GM12878 (cell line): ENCODE measurements around the gene ZNF618. TPM values are rescaled to one million over a fixed set of nuclear protein-coding genes. Genes with fewer than 3 reads are reported as not detected.

ENCODE experiments used
- ATAC-seq: fragments of 200-7000 bp; cut with Tn5 transposase; 3 replicates; pipeline ENCODE4 v1.9.1; 2020; ENCODE audit warnings: mild to moderate bottlenecking, moderate library complexity
- BruUV-seq: library from RNA; stranded (reverse); fragments of 400-500 nt; replicated peaks from 2 replicates; lab custom pipeline; 2021; lab: Mats Ljungman, UMichigan
- CTCF ChIA-PET: fragments of 300-600 bp; sonication (Branson Sonifier 250); formaldehyde crosslinking; extraction: SDS; loops from one replicate; lab custom pipeline; 2021; ENCODE audit warnings: inconsistent platforms; lab: Yijun Ruan, JAX
- POLR2A ChIA-PET: fragments of 350-600 bp; formaldehyde crosslinking; extraction: SDS; loops from one replicate; lab custom pipeline; 2021; ENCODE audit warnings: inconsistent platforms; lab: Charles Lee
- RAD21 ChIA-PET: fragments of 300-600 bp; sonication (Branson Sonifier 250); formaldehyde crosslinking; loops from one replicate; lab custom pipeline; 2023; ENCODE audit warnings: antibody characterized with exemption; ENCODE audit not compliant: unreplicated experiment; lab: Charles Lee
- SMC1A ChIA-PET: fragments of 300-600 bp; sonication (Branson Sonifier 250); formaldehyde crosslinking; loops from one replicate; lab custom pipeline; 2023; ENCODE audit not compliant: unreplicated experiment, uncharacterized antibody; lab: Charles Lee
- DNase-seq: peaks from one replicate; pipeline ENCODE4 v3.0.0-alpha.2; 2011; ENCODE audit warnings: low read depth, low spot score
- FAIRE-seq: peaks from 3 replicates; lab custom pipeline; 2011; peaks lifted over from hg19 to GRCh38; lab: Jason Lieb, UNC
- H2AFZ ChIP-seq: 2 replicates; pipeline ENCODE4 v1.6.0; 2011; ENCODE audit warnings: low read depth, low read length, control low read depth; ENCODE audit not compliant: control insufficient read depth
- H3K27ac ChIP-seq: 2 replicates; pipeline ENCODE4 v1.5.1; 2011; ENCODE audit warnings: control low read depth; ENCODE audit not compliant: control insufficient read depth, insufficient read depth
- H3K27me3 ChIP-seq, 2 experiments: replicated peaks in 1 of 2; 2 replicates each; pipeline versions ENCODE4 v1.6.0 to v1.6.1; 2011; ENCODE audit warnings: low read length in 1 of 2; ENCODE audit not compliant: control insufficient read depth in 2 of 2, insufficient read depth in 2 of 2
- H3K36me3 ChIP-seq, 2 experiments: 2 replicates each; pipeline ENCODE4 v1.5.1; 2011; ENCODE audit warnings: low read length in 1 of 2; ENCODE audit not compliant: control insufficient read depth in 2 of 2, insufficient read depth in 2 of 2
- H3K4me1 ChIP-seq: 2 replicates; pipeline ENCODE4 v1.6.1; 2011; ENCODE audit warnings: mild to moderate bottlenecking, low read length, moderate library complexity, mixed read lengths; ENCODE audit not compliant: control insufficient read depth, insufficient read depth
- H3K4me2 ChIP-seq: 2 replicates; pipeline ENCODE4 v1.6.0; 2011; ENCODE audit warnings: control low read depth; ENCODE audit not compliant: control insufficient read depth, insufficient read depth
- H3K4me3 ChIP-seq: fragments of 200-600 bp; sonication (generic); 2 replicates; pipeline ENCODE4 v1.5.1; 2016
- H3K79me2 ChIP-seq: 2 replicates; pipeline ENCODE4 v1.6.0; 2011; ENCODE audit warnings: low read length; ENCODE audit not compliant: control insufficient read depth, insufficient read depth
- H3K9ac ChIP-seq: 2 replicates; pipeline ENCODE4 v1.8.0; 2011; ENCODE audit warnings: low read length, control low read depth, mixed read lengths; ENCODE audit not compliant: control insufficient read depth, insufficient read depth
- H3K9me3 ChIP-seq: replicated peaks from 3 replicates; pipeline ENCODE4 v1.5.1; 2011; ENCODE audit warnings: mild to moderate bottlenecking, low read length; ENCODE audit not compliant: control insufficient read depth, insufficient read depth
- H4K20me1 ChIP-seq: 2 replicates; pipeline ENCODE4 v1.6.0; 2011; ENCODE audit not compliant: control insufficient read depth, insufficient read depth
- EZH2 ChIP-seq: IDR thresholded peaks from 2 replicates; pipeline ENCODE4 v1.6.1; 2012; ENCODE audit warnings: low read depth, mild to moderate bottlenecking, control low read depth, inconsistent platforms, low read length, borderline replicate concordance; ENCODE audit not compliant: control insufficient read depth
- FOXK2 ChIP-seq: fragments of 450-650 bp; IDR thresholded peaks from 2 replicates; pipeline ENCODE4 v1.6.1; 2017; ENCODE audit warnings: mild to moderate bottlenecking, moderate library complexity
- NR2F1 ChIP-seq: fragments of 450-650 bp; conservative IDR thresholded peaks from 2 replicates; pipeline ENCODE4 v1.6.1; 2017; ENCODE audit warnings: mild to moderate bottlenecking
- POLR2A ChIP-seq: IDR thresholded peaks from 2 replicates; pipeline ENCODE4 v1.6.1; 2011; ENCODE audit warnings: low read depth, mild to moderate bottlenecking, low read length
- WGBS: methylation state at CpG from one replicate; pipeline ENCODE4 v1.1.6; 2016; ENCODE audit warnings: low lambda C conversion rate; ENCODE audit not compliant: insufficient replicate concordance, insufficient coverage; ENCODE audit errors: missing lambda C conversion rate; 5-methylcytosine and 5-hydroxymethylcytosine counted together
- in situ Hi-C: fragments of 300-500 bp; cut with MboI; formaldehyde crosslinking; loops from 9 replicates; pipeline ENCODE4 v1.14.3; 2018; ENCODE audit warnings: mixed read lengths
- intact Hi-C: fragments of 100-400 bp; cut with micrococcal nuclease; formaldehyde crosslinking; loops from one replicate; pipeline ENCODE4 v1.14.2; 2022; ENCODE audit not compliant: unreplicated experiment
- polyA plus RNA-seq, 11 experiments: library from polyadenylated mRNA; depleted of rRNA in 4 of 11; unstranded in 6 of 11; stranded (reverse) in 5 of 11; fragments of >200 nt; fragmentation: Nextera tagmentation in 4 of 11; fragmentation: Illumina TruSeq in 1 of 11; extraction: Ambion mirVana in 4 of 11; extraction: Trizol in 1 of 11; gene quantifications; 1 replicate in 1 of 11; 2 replicates in 10 of 11; pipeline versions ENCODE4 v1.2.1 to v1.2.3, GENCODE V29; 2011 to 2016; ENCODE audit warnings: inconsistent platforms in 2 of 11, missing spikeins in 2 of 11, low read depth in 1 of 11
- total RNA-seq, 4 experiments: library from RNA; depleted of rRNA in 3 of 4; stranded (reverse); fragments of >200 nt in 3 of 4; fragmentation: Illumina TruSeq in 1 of 4; extraction: Trizol in 1 of 4; gene quantifications; 2 replicates each; pipeline versions ENCODE4 v1.2.1 to v1.2.3, GENCODE V29; 2013 to 2021
- TF ChIP-seq, protein P1 (sequence below): fragments of 450-650 bp; IDR thresholded peaks from 2 replicates; pipeline ENCODE4 v1.6.1; 2018; ENCODE audit warnings: mild to moderate bottlenecking, low read depth, moderate library complexity; ENCODE audit not compliant: partially characterized antibody

ZNF618 gene
- total and polyA plus RNA-seq, 10 of the 15 experiments (the other 5 are each of a cell fraction or from before 2014, with no cell fraction given) = 0.01 to 0.24 (median 0.06) TPM; not detected in 2

DNA sequence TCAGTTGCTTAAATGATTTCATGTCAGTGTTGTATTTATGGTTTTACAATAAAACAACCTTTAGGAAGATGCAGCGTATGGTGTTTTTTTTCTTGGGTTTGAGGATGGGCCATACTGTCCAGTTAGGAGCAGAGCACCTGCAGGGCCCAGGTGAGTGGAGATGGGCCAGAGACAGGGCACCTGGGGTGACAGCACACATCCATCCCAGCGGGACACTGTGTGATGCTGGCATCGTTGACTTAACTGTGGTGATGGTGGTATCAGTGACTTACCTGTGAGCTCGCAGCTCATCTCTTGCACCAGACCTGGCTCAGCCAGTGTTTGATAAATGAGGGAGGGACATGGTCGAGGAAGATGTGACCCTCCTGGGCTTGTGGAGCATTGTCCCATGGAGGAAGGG, 180.4 kb downstream of the ZNF618 start:
- SMC1A ChIA-PET = no interaction called here
- Histone ChIP-seq H3K9me3 (no peaks in the 10 kb centered on the region), H3K4me2 (no peak overlapping the region), H2AFZ (no peak overlapping the region), H3K27me3 (no peaks in the 10 kb centered on the region), H3K9ac (no peak overlapping the region), H3K79me2 (no peaks in the 10 kb centered on the region), H3K4me1 (no peaks in the 10 kb centered on the region), H4K20me1 (no peaks in the 10 kb centered on the region), H3K4me3 (no peak overlapping the region), H3K36me3 (no peaks in the 10 kb centered on the region), H3K27ac (no peak overlapping the region)
- no TSS peak for BruUV-seq
- intact Hi-C loops = no loop called here
- POLR2A ChIA-PET = no interaction called here
- CTCF ChIA-PET = interaction anchor here (0.7 kb wide), 1 partner anchor 26 kb away, joined by 4 read pairs; no protein-coding TSS in a partner anchor
- RAD21 ChIA-PET = no interaction called here
- TF ChIP-seq EZH2 = no peak
- TF ChIP-seq POLR2A = no peak
- no peak for TF ChIP-seq NR2F1
- no peak for TF ChIP-seq FOXK2
- TF ChIP-seq, protein P1, sequence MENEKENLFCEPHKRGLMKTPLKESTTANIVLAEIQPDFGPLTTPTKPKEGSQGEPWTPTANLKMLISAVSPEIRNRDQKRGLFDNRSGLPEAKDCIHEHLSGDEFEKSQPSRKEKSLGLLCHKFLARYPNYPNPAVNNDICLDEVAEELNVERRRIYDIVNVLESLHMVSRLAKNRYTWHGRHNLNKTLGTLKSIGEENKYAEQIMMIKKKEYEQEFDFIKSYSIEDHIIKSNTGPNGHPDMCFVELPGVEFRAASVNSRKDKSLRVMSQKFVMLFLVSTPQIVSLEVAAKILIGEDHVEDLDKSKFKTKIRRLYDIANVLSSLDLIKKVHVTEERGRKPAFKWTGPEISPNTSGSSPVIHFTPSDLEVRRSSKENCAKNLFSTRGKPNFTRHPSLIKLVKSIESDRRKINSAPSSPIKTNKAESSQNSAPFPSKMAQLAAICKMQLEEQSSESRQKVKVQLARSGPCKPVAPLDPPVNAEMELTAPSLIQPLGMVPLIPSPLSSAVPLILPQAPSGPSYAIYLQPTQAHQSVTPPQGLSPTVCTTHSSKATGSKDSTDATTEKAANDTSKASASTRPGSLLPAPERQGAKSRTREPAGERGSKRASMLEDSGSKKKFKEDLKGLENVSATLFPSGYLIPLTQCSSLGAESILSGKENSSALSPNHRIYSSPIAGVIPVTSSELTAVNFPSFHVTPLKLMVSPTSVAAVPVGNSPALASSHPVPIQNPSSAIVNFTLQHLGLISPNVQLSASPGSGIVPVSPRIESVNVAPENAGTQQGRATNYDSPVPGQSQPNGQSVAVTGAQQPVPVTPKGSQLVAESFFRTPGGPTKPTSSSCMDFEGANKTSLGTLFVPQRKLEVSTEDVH = no peak
- DNase-seq = no peak
- FAIRE-seq = no peak
- WGBS = 56% methylated on average over 5 of the region's 5 CpGs
- in situ Hi-C loops = no loop called here
- ATAC-seq = no peak
